GM18526 (cell line): Measurements from ENCODE around the gene ZNF324.

Experiments used
- POLR2A ChIP-seq: IDR thresholded peaks from 3 replicates; pipeline ENCODE4 v1.6.1; 2011; ENCODE audit not compliant: insufficient read length; ENCODE audit errors: extremely low read depth

Gene ZNF324

DNA sequence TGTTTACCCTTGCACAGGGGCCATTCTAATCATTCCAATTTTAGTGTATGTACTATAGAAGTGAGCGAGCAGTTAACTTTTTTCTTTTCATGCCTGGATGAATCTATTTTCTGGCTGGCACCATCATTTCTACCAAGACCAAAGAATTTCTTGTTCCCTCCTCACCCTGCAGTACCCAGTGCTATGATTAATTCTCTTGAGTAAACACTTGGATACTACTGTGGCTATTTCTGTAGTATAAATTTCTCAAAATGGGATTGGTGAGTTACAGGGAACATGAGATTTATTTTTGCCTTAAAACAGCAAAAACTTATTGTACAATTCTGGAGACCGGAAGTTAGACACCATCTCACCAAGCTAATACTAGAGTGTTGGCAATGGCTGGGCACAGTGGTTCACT lies 16.9 kb downstream of the ZNF324 start:
- no peak for TF ChIP-seq POLR2A

DNA sequence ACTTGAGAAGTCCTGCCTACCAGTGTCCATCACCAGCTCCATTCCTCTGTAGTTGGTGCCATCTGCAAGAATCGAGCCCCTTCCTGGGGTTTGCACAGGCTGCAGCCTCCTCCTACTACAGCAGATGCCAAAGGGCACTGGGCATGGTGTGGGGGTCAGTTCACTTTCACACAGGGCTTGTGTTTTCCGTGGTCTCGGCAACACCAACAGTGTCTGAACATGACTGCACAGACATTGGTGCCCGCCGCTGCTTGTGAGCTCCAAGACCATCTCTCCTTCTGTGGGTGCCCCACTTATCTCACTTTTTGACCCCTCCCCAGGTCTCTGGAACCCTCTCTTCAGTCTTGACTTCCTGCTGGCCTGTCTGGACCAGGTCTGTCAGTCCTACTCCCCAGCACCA lies 24.5 kb downstream of the ZNF324 start:
- no peak for TF ChIP-seq POLR2A

DNA sequence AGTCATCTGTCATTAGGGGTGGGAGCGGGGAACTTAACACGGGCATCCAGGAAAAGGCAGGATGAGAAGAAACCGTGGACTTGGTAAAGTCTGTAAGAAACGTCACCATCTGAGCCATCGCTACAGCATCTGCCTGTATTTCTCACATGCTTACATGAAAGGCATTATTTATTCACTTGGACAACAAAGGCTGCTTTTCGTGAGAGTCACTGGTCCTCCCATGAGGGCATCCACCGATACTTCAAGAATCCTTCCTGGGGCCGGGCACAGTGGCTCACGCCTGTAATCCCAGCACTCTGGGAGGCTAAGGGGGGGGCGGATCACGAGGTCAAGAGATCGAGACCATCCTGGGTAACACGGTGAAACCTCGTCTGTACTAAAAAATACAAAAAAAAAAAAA lies 25.4 kb downstream of the ZNF324 start:
- TF ChIP-seq POLR2A, result no peak

DNA sequence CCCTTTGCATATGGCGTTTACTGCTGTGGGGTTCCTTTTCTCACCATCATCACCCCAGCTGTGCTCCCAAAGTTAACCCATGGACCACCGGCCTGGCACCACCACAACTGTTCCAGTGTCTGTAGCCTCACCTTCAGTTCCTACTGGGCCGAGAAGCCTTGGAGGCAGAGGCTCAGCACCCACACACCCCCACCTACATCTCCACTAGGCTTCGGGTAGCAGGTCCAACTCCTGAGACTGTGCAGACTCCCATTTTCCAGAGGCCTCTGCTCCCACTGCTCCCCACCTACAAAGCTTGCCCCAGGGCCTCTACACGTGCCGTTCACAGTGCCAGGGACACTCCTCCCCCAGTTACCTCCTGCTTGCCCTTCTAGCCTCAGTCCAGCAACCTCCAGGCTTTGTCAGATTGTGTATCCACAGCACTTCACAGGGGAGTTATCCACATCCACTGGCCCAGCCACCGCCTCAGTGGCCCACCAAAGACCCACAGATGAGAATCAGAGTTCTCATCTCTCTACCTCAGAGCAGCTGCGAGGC lies 30.8 kb downstream of the ZNF324 start:
- TF ChIP-seq POLR2A, result no peak

DNA sequence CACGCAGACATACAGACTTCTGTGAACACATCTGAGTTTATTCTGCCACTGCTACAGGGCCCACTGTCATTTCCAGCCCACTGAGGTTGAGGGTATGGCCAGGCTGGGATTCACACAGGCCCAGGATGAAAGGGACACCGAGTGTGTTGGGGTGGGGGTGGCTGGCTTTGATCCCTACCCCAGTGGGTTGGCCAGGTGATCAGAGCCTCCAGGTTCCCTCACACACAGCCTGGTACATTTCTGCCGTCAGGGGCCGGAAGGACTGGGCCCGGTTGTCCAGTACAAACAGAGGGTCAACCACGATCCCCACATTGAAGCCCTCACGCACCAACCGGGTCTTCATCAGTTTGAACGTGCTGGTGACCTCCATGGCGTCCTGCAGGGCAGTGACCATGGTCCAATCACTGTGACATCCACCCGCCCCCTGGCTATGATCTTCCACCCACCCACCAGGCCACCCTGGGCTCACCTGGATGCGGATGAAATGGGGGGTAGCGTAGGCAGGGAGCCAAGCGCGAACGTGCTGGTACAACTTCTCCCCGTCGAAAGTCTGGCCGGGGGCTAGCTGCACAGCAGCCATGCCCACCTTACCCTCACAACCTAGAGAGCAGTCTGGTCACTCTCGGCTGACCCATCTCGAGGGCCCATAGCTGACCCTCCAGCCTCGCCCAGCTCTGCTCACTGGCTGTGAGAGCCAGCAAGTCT lies 31.6 kb downstream of the ZNF324 start:
- TF ChIP-seq POLR2A, result no peak

DNA sequence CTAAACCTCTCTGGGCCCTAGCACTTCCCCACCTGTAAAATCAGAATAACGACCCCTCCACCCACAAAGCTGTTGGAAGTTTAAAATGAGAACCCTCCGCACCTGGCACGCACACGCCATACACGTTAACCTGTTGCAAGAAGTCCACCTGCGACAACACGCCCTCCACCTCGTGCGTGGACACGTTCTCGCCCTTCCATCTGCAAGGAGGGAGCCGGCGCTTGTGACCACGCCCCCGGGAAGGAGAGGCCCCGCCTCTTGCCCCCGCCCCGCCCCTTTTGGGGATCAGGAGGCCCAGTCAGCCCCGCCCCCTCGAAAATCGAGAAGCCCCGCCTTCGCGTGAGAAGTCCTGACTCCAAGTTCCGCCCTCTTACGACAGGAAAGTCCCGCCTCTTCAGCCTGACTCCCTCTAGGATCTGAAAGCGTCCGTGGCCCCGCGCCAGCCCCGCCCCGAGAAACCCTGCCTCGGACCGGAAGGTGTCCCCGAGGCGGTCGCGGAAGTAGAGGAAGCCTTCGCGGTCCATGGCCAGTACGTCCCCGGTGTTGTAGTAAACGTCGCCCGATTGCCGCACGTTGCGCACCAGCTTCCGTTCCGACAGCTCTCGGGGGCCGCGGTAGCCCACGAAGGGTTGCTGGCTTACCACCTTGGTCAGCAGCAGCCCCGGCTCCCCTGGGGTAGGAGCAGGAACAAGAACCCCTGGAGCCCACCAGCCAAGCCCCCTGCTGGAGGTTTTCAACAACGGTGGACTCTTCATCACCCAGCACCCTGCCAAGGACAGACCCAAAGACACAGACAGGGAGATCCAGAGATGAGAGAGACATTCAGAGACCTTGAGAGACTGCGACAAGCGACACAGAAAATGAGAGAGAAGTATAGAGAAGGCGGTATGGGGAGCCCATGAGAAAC lies 32.4 kb downstream of the ZNF324 start:
- TF ChIP-seq POLR2A, result peak; percentile 55

DNA sequence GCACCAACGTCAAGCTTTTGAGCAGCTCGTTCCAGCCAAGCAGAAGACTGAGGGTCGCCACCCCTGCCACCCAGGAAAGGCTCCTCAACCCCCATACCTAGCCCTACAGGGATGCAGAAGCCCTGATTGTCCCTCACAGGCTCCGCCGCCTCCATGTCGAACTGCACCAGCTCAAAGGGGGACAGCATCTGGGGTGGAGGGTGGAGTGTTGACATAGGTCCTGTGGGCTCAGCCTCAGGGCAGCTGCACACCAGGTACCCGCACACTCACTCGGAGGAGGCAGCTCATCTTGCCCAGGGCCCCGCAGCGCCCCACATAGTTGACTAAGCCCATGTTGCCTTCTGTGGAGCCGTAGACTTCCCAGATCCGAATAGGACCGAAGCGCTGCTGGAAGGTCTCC lies 33.4 kb downstream of the ZNF324 start:
- TF ChIP-seq POLR2A, result no peak

DNA sequence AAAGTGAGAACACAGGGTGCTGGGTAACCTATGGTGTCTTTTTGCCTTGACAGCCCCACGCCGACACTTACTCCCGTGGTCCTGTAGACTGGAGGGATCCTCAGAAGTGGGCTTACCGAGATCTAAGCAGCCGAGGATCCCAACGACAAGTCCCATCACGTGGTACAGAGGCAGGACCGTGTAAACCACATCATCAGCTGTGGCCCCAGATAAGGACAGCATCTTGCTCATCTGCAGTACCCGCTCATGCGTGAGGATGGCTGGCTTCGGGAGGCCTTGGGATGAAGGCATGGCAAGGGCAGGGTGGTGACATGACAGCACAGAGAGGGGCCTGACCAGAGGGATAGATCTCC lies 42.8 kb downstream of the ZNF324 start:
- no peak for TF ChIP-seq POLR2A

DNA sequence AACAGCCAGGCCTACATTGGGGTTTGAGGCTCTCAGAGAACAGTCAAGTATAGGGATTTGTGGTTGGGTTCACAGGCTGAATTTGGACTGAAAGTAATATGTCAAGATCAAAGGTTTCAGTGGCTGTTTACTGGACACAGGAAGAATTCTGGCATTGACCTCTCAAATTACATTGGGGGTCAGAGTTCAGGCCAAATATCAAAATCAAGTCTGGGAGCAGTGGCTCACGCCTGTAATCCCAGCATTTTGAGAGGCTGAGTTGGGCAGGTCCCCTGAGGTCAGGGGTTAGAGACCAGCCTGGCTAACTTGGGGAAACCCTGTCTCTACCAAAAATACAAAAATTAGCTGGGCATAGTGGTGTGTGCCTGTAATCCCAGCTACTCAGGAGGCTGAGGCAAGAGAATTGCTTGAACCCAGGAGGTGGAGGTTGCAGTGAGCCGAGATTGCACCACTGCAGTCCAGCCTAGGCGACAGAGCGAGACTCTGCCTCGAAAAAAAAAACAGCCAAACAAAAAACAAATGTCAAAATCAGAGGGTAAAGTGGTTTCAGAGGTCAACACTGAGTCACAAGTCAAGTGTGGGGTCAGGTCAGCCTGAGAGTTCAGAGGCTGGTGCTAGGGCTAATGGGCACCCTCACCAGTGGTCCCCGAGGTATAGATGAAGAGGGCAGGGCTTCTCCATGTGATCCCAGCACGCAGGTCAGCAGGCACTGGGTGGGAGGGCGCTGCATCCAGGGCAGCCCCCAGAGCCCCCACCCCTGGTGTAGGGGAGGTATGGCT lies 43.4 kb downstream of the ZNF324 start:
- no peak for TF ChIP-seq POLR2A

DNA sequence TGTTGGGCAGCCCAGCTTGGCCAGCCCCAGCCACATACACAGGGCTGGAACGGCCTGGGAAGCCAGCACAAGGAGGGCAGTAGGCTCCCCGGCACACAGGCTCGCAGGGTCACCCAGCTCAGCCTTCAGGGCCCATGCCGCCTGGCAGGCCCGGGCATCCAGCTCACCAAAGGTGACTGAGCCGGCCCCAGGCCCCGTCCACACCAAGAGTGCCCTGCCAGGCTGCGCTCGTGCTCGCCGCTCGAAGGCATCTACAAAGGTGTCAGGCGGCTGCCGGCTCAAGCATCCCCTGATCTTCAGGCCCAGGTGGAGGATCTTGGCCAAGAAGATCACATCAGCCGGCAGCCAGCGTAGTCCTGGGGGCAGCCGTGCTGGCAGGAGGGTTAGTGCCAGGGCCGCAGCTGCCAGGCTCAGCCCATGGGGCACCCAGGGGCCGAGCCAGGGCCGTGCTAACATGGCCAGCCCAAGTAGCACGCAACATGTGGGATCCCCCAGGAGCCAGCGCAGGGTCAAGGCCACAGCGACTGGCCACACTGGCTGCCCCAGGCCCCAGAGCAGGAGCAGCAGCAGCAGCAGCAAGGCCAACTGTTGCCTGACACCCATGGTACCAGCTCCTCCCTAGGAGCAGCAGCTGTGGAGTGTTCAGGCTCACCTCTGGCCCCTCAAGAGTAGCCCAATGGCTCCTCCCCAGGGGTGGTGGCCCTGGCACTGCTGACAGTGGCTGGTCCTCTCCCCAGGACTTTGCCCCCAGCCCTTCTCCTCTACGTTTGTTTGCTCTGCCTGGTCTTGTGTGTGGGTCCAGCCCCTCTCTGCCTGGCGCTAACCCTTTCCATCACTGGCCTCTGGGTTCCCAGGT lies 44.7 kb downstream of the ZNF324 start, which contains the start of gene SLC27A5:
Gene SLC27A5, minus strand, starts transcription at position 640 of the 856 bp plus-strand sequence. Its CDS starts 37 bp downstream, at position 603.
- no peak for TF ChIP-seq POLR2A

DNA sequence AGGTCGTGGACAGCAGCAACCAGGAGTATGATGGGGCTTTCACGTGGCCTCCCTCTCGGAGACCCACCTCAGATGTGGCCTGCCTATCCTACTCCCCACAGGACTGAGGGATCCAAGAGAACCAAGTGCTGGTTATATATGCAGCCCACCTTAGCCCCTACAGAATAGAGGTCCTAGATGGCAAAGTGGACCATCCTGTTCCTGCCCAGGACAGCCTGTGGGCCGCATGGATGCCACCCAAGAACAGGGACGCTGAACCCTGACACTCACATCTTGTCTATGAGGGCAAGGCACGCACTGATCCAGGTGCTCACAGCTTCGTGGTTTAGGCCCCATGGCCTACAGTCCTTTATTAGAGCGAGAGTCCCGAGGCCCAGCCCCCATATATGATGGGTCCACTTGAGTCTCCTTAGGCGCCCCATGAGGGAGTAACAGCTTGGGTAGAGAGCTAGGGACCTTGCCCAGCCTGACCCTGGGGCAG lies 46.4 kb downstream of the ZNF324 start:
- TF ChIP-seq POLR2A, result no peak

DNA sequence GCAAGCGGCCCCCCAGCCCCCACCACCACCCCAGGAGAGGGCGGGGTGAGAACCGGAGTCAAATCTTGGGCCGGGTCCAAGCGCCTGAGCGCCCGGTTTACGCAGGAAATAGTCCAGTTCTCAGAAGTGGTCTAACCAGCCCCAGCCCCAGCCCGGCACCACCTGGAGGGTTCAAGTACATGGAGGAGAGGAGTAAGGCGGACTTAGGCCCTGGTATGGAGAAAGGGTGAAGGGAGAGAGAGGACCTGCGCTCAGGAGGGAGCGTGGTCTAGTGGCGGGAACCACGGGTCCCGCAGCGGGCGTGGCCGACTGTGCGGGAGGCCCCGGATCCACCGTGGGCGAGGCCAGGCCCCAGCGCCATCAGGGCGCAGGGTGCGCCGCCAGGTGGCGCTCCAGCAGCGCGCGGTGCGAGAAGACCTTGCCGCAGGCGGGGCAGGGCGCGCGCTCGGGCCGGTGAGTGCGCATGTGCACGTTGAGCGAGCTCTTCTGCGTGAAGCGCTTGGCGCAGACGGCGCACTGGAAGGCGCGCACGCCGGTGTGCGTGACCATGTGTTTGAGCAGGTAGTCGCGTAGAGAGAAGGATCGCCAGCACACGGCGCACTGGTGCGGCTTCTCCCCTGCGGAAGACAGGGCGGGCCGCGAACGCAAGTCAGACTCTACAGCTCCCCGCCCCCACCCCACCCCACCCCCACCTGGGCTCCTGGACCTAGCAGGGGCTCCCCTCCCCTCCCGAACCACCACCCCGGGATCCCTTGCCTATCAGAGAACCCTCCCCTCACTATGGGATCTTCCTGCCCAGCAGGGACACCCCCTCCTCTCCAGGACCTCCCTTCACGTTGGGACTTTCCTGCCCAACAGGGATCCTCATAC lies 47.0 kb downstream of the ZNF324 start:
- TF ChIP-seq POLR2A, result peak; percentile 81

DNA sequence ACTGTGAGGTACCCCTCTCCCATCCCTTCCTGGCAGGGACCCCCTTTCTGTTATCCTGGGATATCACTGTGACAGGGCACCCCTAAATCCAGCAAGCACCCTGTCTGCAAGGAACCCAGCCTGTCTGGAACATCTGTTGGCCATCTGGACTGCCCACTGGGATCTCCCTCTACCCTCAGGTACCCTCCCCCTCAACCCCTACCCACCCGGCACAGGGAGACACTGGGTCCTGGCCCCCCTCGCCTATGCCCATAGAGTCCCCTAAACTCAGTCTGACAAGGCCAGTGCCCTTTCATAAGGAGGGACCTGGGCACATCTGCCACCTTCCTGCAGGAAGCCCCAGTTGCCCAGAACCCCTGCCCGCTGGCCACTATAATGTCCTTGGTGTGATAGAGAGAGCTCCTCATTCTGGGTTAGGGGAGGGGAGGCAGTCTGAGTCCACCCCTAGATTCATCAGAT lies 47.7 kb downstream of the ZNF324 start:
- no peak for TF ChIP-seq POLR2A
